ENCODE results near the gene CAPN6. TPM values are rescaled to one million over a fixed set of nuclear protein-coding genes. Genes with fewer than 3 reads are reported as not detected.

CAPN6 gene
- total RNA-seq, 1 experiment from 2014 or later = 3.1 TPM

DNA sequence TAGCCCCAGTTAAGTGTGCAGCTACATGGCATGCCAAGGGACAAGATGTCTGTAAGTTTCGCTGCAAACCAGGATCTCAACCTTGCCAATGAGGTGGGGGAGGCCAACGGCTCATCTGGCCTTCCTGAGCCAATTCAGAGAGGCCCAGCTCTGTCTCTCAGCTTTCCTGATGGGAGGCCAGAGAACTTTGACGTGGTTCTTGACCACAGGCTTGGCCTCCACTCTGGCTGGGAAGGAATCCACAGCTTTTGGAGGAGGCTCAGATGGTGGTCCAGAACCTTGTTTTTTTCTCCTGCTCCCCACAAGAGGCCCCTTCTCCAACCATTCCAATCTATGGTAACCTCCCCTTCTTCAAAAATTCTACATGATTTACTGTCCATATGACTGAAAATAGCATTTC, 9.8 kb downstream of the CAPN6 start (continued):
- TF ChIP-seq, protein P1, sequence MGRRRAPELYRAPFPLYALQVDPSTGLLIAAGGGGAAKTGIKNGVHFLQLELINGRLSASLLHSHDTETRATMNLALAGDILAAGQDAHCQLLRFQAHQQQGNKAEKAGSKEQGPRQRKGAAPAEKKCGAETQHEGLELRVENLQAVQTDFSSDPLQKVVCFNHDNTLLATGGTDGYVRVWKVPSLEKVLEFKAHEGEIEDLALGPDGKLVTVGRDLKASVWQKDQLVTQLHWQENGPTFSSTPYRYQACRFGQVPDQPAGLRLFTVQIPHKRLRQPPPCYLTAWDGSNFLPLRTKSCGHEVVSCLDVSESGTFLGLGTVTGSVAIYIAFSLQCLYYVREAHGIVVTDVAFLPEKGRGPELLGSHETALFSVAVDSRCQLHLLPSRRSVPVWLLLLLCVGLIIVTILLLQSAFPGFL (CRISPR knock-in tag; IDR thresholded peaks at IDR 0.05; ENCODE audit: borderline replicate concordance) = no peak
- TF ChIP-seq ZNF396 (CRISPR knock-in tag; IDR thresholded peaks at IDR 0.05; ENCODE audit: borderline replicate concordance) = no peak
- TF ChIP-seq, protein P2, sequence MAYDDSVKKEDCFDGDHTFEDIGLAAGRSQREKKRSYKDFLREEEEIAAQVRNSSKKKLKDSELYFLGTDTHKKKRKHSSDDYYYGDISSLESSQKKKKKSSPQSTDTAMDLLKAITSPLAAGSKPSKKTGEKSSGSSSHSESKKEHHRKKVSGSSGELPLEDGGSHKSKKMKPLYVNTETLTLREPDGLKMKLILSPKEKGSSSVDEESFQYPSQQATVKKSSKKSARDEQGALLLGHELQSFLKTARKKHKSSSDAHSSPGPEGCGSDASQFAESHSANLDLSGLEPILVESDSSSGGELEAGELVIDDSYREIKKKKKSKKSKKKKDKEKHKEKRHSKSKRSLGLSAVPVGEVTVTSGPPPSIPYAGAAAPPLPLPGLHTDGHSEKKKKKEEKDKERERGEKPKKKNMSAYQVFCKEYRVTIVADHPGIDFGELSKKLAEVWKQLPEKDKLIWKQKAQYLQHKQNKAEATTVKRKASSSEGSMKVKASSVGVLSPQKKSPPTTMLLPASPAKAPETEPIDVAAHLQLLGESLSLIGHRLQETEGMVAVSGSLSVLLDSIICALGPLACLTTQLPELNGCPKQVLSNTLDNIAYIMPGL (CRISPR knock-in tag; IDR thresholded peaks at IDR 0.05) = no peak
- no peak for TF ChIP-seq FOXK1 (CRISPR knock-in tag; IDR thresholded peaks at IDR 0.05)
- TF ChIP-seq, protein P3, sequence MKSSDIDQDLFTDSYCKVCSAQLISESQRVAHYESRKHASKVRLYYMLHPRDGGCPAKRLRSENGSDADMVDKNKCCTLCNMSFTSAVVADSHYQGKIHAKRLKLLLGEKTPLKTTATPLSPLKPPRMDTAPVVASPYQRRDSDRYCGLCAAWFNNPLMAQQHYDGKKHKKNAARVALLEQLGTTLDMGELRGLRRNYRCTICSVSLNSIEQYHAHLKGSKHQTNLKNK (CRISPR knock-in tag; IDR thresholded peaks at IDR 0.05) = no peak
- TF ChIP-seq SMAD4 (CRISPR knock-in tag; IDR thresholded peaks at IDR 0.05) = no peak
- no peak for TF ChIP-seq SP1 (CRISPR knock-in tag; conservative IDR thresholded peaks at IDR 0.05)
- no peak for TF ChIP-seq NFE2L1 (CRISPR knock-in tag; IDR thresholded peaks at IDR 0.05)
- TF ChIP-seq, protein P4, sequence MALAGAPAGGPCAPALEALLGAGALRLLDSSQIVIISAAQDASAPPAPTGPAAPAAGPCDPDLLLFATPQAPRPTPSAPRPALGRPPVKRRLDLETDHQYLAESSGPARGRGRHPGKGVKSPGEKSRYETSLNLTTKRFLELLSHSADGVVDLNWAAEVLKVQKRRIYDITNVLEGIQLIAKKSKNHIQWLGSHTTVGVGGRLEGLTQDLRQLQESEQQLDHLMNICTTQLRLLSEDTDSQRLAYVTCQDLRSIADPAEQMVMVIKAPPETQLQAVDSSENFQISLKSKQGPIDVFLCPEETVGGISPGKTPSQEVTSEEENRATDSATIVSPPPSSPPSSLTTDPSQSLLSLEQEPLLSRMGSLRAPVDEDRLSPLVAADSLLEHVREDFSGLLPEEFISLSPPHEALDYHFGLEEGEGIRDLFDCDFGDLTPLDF (CRISPR knock-in tag; IDR thresholded peaks at IDR 0.05) = no peak
- TF ChIP-seq TEAD4 (CRISPR knock-in tag; IDR thresholded peaks at IDR 0.05) = no peak

DNA sequence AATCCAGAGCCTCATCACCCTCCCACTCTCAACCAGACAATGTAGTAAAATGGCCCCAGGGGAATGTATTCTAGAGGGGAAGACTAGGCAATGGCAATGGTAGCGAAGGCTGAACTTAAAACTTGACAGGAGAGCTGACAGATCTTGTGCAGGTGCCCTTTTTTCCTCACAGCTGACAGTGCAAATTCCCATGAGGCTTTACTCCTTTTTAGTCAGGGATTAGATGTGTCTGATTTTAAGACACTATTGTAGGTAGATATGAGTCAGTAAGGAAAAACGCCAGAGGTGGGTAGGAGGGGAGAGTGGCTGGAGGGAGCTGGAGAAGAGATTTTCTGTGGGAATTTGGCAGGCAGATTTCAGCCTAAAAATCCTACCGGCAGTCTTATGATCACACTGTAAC, 10.7 kb downstream of the CAPN6 start:
- CTCF ChIA-PET = no interaction called here
- H3K27me3 Mint-ChIP-seq (ENCODE audit: low read depth) = no peaks in the 10 kb centered on the region
- no peaks in the 10 kb centered on the region for H3K36me3 Mint-ChIP-seq
- POLR2A ChIA-PET = no interaction called here
- no peak for DNase-seq (ENCODE audit: low spot score)
- H3K27ac Mint-ChIP-seq = no peak overlapping the region
- ATAC-seq = no peak
- H3K9me3 Mint-ChIP-seq = no peaks in the 10 kb centered on the region
- peaks cover 4% of the 10 kb centered on the region for H3K4me1 Mint-ChIP-seq
- no peak overlapping the region for H3K4me3 Mint-ChIP-seq
- TF ChIP-seq JAZF1 (CRISPR knock-in tag; IDR thresholded peaks at IDR 0.05) = no peak
- TF ChIP-seq, protein P5, sequence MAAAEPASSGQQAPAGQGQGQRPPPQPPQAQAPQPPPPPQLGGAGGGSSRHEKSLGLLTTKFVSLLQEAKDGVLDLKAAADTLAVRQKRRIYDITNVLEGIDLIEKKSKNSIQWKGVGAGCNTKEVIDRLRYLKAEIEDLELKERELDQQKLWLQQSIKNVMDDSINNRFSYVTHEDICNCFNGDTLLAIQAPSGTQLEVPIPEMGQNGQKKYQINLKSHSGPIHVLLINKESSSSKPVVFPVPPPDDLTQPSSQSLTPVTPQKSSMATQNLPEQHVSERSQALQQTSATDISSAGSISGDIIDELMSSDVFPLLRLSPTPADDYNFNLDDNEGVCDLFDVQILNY (CRISPR knock-in tag; IDR thresholded peaks at IDR 0.05) = no peak
- no peak for TF ChIP-seq TCF7 (CRISPR knock-in tag; IDR thresholded peaks at IDR 0.05; ENCODE audit: low read depth)
- TF ChIP-seq SMAD4 (CRISPR knock-in tag; IDR thresholded peaks at IDR 0.05) = no peak
- TF ChIP-seq MYBL2 (CRISPR knock-in tag; IDR thresholded peaks at IDR 0.05) = no peak
- TF ChIP-seq, protein P6, sequence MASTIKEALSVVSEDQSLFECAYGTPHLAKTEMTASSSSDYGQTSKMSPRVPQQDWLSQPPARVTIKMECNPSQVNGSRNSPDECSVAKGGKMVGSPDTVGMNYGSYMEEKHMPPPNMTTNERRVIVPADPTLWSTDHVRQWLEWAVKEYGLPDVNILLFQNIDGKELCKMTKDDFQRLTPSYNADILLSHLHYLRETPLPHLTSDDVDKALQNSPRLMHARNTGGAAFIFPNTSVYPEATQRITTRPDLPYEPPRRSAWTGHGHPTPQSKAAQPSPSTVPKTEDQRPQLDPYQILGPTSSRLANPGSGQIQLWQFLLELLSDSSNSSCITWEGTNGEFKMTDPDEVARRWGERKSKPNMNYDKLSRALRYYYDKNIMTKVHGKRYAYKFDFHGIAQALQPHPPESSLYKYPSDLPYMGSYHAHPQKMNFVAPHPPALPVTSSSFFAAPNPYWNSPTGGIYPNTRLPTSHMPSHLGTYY (CRISPR knock-in tag; IDR thresholded peaks at IDR 0.05) = no peak
- TF ChIP-seq, protein P2 (CRISPR knock-in tag; IDR thresholded peaks at IDR 0.05) = no peak
- TF ChIP-seq, protein P7, sequence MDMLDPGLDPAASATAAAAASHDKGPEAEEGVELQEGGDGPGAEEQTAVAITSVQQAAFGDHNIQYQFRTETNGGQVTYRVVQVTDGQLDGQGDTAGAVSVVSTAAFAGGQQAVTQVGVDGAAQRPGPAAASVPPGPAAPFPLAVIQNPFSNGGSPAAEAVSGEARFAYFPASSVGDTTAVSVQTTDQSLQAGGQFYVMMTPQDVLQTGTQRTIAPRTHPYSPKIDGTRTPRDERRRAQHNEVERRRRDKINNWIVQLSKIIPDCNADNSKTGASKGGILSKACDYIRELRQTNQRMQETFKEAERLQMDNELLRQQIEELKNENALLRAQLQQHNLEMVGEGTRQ (CRISPR knock-in tag; IDR thresholded peaks at IDR 0.05) = no peak
- TF ChIP-seq, protein P8, sequence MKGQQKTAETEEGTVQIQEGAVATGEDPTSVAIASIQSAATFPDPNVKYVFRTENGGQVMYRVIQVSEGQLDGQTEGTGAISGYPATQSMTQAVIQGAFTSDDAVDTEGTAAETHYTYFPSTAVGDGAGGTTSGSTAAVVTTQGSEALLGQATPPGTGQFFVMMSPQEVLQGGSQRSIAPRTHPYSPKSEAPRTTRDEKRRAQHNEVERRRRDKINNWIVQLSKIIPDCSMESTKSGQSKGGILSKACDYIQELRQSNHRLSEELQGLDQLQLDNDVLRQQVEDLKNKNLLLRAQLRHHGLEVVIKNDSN (CRISPR knock-in tag; IDR thresholded peaks at IDR 0.05) = no peak
- no peak for TF ChIP-seq RELA (CRISPR knock-in tag; IDR thresholded peaks at IDR 0.05; ENCODE audit: borderline replicate concordance)
- TF ChIP-seq, protein P9, sequence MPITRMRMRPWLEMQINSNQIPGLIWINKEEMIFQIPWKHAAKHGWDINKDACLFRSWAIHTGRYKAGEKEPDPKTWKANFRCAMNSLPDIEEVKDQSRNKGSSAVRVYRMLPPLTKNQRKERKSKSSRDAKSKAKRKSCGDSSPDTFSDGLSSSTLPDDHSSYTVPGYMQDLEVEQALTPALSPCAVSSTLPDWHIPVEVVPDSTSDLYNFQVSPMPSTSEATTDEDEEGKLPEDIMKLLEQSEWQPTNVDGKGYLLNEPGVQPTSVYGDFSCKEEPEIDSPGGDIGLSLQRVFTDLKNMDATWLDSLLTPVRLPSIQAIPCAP (CRISPR knock-in tag; IDR thresholded peaks at IDR 0.05) = no peak
- TF ChIP-seq TEAD4 (CRISPR knock-in tag; IDR thresholded peaks at IDR 0.05) = no peak
- no peak for TF ChIP-seq NFYB (CRISPR knock-in tag; conservative IDR thresholded peaks at IDR 0.05; ENCODE audit: low read depth)
- TF ChIP-seq JUN (CRISPR knock-in tag; IDR thresholded peaks at IDR 0.05) = no peak
- TF ChIP-seq, protein P10, sequence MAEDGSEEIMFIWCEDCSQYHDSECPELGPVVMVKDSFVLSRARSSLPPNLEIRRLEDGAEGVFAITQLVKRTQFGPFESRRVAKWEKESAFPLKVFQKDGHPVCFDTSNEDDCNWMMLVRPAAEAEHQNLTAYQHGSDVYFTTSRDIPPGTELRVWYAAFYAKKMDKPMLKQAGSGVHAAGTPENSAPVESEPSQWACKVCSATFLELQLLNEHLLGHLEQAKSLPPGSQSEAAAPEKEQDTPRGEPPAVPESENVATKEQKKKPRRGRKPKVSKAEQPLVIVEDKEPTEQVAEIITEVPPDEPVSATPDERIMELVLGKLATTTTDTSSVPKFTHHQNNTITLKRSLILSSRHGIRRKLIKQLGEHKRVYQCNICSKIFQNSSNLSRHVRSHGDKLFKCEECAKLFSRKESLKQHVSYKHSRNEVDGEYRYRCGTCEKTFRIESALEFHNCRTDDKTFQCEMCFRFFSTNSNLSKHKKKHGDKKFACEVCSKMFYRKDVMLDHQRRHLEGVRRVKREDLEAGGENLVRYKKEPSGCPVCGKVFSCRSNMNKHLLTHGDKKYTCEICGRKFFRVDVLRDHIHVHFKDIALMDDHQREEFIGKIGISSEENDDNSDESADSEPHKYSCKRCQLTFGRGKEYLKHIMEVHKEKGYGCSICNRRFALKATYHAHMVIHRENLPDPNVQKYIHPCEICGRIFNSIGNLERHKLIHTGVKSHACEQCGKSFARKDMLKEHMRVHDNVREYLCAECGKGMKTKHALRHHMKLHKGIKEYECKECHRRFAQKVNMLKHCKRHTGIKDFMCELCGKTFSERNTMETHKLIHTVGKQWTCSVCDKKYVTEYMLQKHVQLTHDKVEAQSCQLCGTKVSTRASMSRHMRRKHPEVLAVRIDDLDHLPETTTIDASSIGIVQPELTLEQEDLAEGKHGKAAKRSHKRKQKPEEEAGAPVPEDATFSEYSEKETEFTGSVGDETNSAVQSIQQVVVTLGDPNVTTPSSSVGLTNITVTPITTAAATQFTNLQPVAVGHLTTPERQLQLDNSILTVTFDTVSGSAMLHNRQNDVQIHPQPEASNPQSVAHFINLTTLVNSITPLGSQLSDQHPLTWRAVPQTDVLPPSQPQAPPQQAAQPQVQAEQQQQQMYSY (CRISPR knock-in tag; IDR thresholded peaks at IDR 0.05) = no peak

Measured in WTC11 (cell line).